Jurkat, Clone E6-1 (cell line): ENCODE measurements around the gene NDEL1.

Source experiments
- DNase-seq: peaks from one replicate; pipeline ENCODE4 v3.0.0-alpha.2; 2011; ENCODE audit warnings: low read depth, low spot score
- H3K4me3 ChIP-seq: 2 replicates; pipeline ENCODE4 v1.5.1; 2011; ENCODE audit warnings: mild to moderate bottlenecking, low read length, control low read depth, moderate library complexity

The NDEL1 gene

GRCh38 chr17:8447799-8448198, 12.1 kb downstream of the NDEL1 start:
- no peak for DNase-seq
- no peak overlapping the region for H3K4me3 ChIP-seq

- H3K4me3 ChIP-seq: no peak overlapping the region
- no peak for DNase-seq
Observed at GRCh38 chr17:8448310-8448709, 12.6 kb downstream of the NDEL1 start.

- no peak overlapping the region for H3K4me3 ChIP-seq
- DNase-seq: no peak
Observed at GRCh38 chr17:8451933-8452614, 16.4 kb downstream of the NDEL1 start.

DNA sequence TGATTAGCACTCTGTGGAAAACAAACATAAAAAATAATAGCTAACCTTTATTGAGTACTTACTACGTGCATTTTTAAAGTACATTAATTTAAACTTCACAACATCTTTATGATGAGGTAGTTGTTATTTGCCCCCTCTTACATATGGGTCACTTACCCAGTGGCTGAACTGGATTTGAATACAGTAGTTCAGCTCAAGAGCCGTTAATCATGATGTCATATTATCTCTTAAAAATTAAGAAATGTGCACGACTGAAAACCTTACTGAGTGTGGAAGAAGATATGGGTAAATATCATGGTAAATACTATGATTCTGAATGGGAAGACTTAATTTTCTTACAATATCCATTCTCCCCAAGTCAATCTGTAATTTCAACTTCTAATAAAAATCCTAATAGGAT, 17.6 kb downstream of the NDEL1 start:
- H3K4me3 ChIP-seq: no peak overlapping the region
- no peak for DNase-seq

DNA sequence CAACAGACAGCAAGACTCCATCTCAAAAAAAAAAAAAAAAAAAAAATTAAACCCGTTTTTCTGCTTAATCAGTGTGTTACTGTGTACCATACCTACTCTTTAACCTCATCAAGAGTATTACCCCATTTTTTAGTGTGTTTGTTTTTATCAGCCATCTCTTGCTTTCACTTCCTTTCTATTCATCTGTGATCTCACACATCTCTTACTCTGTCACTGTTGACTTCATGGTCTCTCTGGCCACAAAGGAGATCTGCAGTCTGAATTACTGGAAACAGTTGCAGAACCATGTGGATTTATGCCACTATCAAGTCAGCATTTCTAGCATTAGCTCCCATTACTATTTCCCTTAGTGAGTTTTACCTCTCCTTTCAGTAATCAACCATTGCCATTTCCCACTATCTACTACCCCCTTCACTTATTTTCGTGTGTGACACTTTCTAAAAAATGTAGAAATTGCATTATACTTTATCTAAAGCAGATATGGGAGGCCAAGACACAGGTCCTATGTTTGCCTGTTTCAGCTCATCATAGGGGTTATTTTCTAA, 20.1 kb downstream of the NDEL1 start:
- H3K4me3 ChIP-seq: no peak overlapping the region
- no peak for DNase-seq

DNA sequence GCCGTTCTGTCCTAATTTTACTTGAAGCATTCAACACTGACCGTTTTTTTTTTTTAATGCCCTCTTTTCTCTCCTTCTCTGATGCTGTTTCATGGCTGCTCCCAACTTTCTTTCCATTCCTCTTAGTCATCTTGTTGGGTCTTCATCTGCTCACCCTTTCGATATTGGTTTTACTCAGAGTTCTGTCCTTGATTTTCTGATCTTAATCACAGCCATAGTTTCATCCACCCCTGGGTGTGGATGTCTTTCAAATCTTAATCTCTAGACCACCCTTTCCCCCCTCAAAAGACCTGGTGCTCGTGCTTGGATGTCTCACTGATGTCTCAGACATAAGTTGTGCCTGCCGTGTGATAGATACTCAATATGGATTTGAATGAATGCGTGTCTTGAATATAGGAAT, 22.4 kb downstream of the NDEL1 start:
- H3K4me3 ChIP-seq: no peak overlapping the region
- DNase-seq: no peak

DNA sequence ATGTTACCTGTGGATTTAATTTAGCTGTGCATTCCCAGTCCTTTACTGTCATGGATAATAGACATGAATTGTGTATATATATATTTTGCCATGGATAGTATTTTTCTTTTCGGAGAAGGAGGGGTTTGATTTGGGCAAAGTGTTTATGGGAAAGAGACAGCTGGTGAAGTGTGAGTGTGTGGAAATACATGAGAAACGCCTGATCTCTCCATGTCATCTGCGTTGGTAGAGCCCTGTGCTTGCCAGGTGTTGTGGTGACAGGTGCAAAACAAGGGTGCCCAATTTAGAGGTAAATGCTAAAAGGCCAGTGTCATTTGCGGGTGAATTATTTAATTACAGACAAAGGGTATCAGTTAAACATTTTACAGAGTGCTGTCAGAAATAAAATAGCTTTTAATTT, 23.4 kb downstream of the NDEL1 start:
- H3K4me3 ChIP-seq: no peak overlapping the region
- DNase-seq: no peak

GRCh38 chr17:8459831-8460230, 24.1 kb downstream of the NDEL1 start:
- DNase-seq: no peak
- H3K4me3 ChIP-seq: no peak overlapping the region

GRCh38 chr17:8462564-8462963, 26.9 kb downstream of the NDEL1 start:
- DNase-seq: no peak
- no peak overlapping the region for H3K4me3 ChIP-seq

DNA sequence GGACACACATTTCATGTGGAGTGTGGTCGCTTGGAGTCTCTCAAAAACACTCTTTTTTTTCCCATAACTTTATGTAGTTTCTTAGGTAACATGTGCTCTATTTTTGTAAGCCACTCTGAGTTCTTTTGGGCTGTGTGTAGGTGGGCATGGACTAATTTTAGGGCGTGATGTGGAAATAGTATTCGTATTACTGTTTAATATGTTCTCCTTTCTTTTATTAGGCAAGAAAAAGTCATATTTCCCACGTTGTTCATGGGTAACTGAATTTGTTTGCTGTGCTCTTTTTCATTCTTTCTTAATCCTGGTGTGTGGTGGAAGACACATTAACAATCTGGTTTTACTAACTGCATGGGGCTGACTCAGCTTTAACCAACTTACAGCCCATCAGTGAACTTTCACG, 27.4 kb downstream of the NDEL1 start:
- DNase-seq: no peak
- H3K4me3 ChIP-seq: no peak overlapping the region

- DNase-seq: no peak
- H3K4me3 ChIP-seq: no peak overlapping the region
Observed at GRCh38 chr17:8464941-8465340, 29.3 kb downstream of the NDEL1 start.

GRCh38 chr17:8465356-8465755, 29.7 kb downstream of the NDEL1 start:
- DNase-seq: no peak
- H3K4me3 ChIP-seq: no peak overlapping the region

GRCh38 chr17:8465759-8466158, 30.1 kb downstream of the NDEL1 start:
- DNase-seq: no peak
- no peak overlapping the region for H3K4me3 ChIP-seq

- H3K4me3 ChIP-seq: no peak overlapping the region
- no peak for DNase-seq
Observed at GRCh38 chr17:8466456-8466855, 30.8 kb downstream of the NDEL1 start.

GRCh38 chr17:8466873-8467272, 31.2 kb downstream of the NDEL1 start:
- no peak for DNase-seq
- H3K4me3 ChIP-seq: no peak overlapping the region

GRCh38 chr17:8467527-8467926, 31.8 kb downstream of the NDEL1 start:
- DNase-seq: no peak
- H3K4me3 ChIP-seq: no peak overlapping the region

DNA sequence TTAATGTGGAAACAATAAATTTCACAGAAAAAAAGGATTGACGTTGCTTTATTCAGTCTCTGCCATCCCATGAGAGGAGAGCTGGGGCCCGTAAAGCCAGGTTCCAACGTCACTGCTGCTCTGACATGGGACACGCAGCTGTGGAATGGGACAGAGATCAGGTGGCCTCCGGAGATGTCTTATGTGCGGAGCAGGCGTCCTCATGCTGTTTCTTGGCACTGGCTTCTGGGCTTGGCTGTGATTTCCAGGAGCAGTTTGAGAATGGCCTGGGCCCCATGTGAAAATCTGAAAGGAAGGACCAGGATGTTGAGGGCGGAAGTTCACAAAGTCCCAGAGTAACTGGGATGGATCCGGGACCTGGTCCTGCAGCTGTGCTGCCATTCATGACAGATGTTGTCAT, 32.4 kb downstream of the NDEL1 start:
- no peak for DNase-seq

GRCh38 chr17:8468980-8469379, 33.3 kb downstream of the NDEL1 start:
- DNase-seq: no peak

More for the DNA sequence above, 32.4 kb downstream of the NDEL1 start:
- no peak overlapping the region for H3K4me3 ChIP-seq

DNA sequence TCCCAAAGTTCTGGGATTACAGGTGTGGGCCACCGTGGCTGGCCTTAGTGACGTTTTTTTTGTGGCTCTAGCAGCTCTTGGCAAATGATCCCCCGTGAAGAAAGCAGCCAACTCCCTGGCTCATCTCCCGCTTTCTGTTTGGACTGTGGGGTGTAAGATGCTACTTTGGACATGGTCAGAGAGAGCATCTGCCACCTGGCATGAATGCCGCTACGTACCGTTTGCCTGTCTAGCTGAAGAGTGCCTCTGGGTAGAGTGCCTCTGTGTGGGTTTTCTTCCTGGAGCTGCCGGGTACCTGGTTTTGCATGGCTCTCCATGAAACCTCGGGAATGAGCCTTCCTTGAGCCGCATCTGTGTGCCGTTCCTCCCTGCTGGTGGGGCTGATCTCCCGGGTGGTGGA, 34.3 kb downstream of the NDEL1 start:
- H3K4me3 ChIP-seq: no peak overlapping the region
- DNase-seq: no peak

More at GRCh38 chr17:8468980-8469379, 33.3 kb downstream of the NDEL1 start:
- no peak overlapping the region for H3K4me3 ChIP-seq

DNA sequence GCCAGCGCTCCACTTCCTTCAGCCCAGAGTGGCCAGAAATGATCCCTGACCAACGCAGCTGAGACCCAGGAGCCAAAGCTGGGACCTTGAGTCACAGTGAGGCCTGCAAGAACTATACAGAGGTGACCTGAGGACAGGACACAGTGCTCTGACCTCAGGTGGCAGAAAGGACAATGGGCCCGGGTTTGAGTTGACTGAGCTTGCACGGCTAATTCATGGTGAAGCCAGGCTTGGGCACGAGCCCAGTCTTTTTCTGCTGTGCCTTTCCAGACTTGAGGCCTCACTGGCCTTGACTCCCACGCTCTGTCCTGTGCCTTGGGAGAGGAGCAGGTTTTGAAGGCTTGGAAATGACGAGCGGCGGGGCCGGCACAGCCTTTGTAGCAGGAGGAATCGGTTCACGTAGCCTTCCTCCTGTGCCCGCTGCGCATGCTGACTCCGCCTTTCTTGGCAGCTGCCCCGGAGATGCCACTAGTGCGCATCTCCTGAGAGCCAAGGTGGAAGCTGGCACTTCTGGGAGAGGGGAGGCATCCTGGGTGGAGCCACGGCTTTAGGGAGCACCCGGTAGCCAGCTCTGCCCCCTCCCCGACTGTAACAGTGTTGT, 34.9 kb downstream of the NDEL1 start:
- H3K4me3 ChIP-seq: no peak overlapping the region
- no peak for DNase-seq

- no peak overlapping the region for H3K4me3 ChIP-seq
- DNase-seq: no peak
Observed at GRCh38 chr17:8472663-8473062, 37.0 kb downstream of the NDEL1 start.
